Activated CD4-positive, CD25-positive, alpha-beta regulatory T cell treated with anti-CD3 and anti-CD28 coated beads, Interleukin-2, amount 50 U/mL, for 16 hours (primary cell): ENCODE data around the gene FBXO31.

ENCODE experiments used
- DNase-seq: peaks from one replicate; pipeline ENCODE4 v3.0.0-alpha.2; 2020; ENCODE audit warnings: low read depth, low spot score

FBXO31 gene

GRCh38 chr16:87383505-87384161 lies at the start of gene FBXO31:
Gene FBXO31, minus strand, starts transcription at chr16:87383776. Its CDS starts 32 bp downstream, at chr16:87383744.
- peak; percentile 76 for DNase-seq

GRCh38 chr16:87432330-87432915 lies 48.8 kb upstream of the FBXO31 start:
- DNase-seq, result no peak

GRCh38 chr16:87431926-87432325 lies 48.4 kb upstream of the FBXO31 start:
- DNase-seq, result no peak

- no peak for DNase-seq
These were observed 43.0 kb upstream of the FBXO31 start for GRCh38 chr16:87426423-87427215.

GRCh38 chr16:87425941-87426340 lies 42.4 kb upstream of the FBXO31 start:
- DNase-seq, result no peak

GRCh38 chr16:87424266-87424665 lies 40.7 kb upstream of the FBXO31 start:
- DNase-seq, result no peak

GRCh38 chr16:87423429-87423828 lies 39.9 kb upstream of the FBXO31 start:
- no peak for DNase-seq

- no peak for DNase-seq
These were observed 38.5 kb upstream of the FBXO31 start for GRCh38 chr16:87422106-87422505.

GRCh38 chr16:87421003-87421912 lies 37.7 kb upstream of the FBXO31 start:
- no peak for DNase-seq

GRCh38 chr16:87420026-87421002 lies 36.7 kb upstream of the FBXO31 start:
- DNase-seq, result no peak

GRCh38 chr16:87418644-87419043 lies 35.1 kb upstream of the FBXO31 start:
- DNase-seq, result no peak

- no peak for DNase-seq
These were observed 34.6 kb upstream of the FBXO31 start for GRCh38 chr16:87418216-87418615.

- DNase-seq, result no peak
These were observed 33.9 kb upstream of the FBXO31 start for GRCh38 chr16:87417528-87417910.

GRCh38 chr16:87416826-87417527 lies 33.4 kb upstream of the FBXO31 start:
- DNase-seq, result no peak

GRCh38 chr16:87415441-87415840 lies 31.9 kb upstream of the FBXO31 start:
- DNase-seq, result no peak

GRCh38 chr16:87414251-87414680 lies 30.7 kb upstream of the FBXO31 start:
- DNase-seq, result no peak

GRCh38 chr16:87412996-87413421 lies 29.4 kb upstream of the FBXO31 start:
- DNase-seq, result no peak

GRCh38 chr16:87412371-87412995 lies 28.9 kb upstream of the FBXO31 start:
- DNase-seq, result no peak
